Gastrocnemius medialis (tissue), 4 donors: ENCODE measurements around the gene ATXN7L2. TPM values are rescaled to one million over a fixed set of nuclear protein-coding genes. Genes with fewer than 3 reads are reported as not detected.

Experiments used
- ATAC-seq, 2 donors: fragments of 150-250 bp; one replicate each; pipeline ENCODE4 v1.9.1; 2016
- DNase-seq, 2 donors: peaks; one replicate each; pipeline ENCODE4 v3.0.0-alpha.2; 2019
- H3K27ac ChIP-seq, 4 donors: fragments of 200-600 bp; sonication (generic); 1 replicate in 1 of 4; 2 replicates in 3 of 4; pipeline ENCODE4 v1.5.1; 2016 to 2018; ENCODE audit warnings: mild to moderate bottlenecking in 2 of 4, moderate library complexity in 1 of 4
- H3K27me3 ChIP-seq, 3 donors: fragments of 200-600 bp; sonication (generic) in 2 of 3; 1 replicate in 1 of 3; 2 replicates in 2 of 3; pipeline versions ENCODE4 v1.5.1 to v1.6.0; 2016 to 2019; ENCODE audit warnings: mild to moderate bottlenecking in 1 of 3, moderate library complexity in 1 of 3
- H3K36me3 ChIP-seq, 2 donors: fragments of 200-600 bp; sonication (generic) in 1 of 2; one replicate each; pipeline ENCODE4 v1.5.1; 2017 to 2018
- H3K4me1 ChIP-seq, 2 donors: fragments of 200-600 bp; sonication (generic) in 1 of 2; one replicate each; pipeline ENCODE4 v1.5.1; 2016 to 2017; ENCODE audit warnings: mild to moderate bottlenecking in 2 of 2
- H3K4me3 ChIP-seq, 4 donors: fragments of 200-600 bp; sonication (generic) in 3 of 4; 1 replicate in 1 of 4; 2 replicates in 3 of 4; pipeline ENCODE4 v1.5.1; 2016 to 2019; ENCODE audit warnings: mild to moderate bottlenecking in 2 of 4
- H3K9me3 ChIP-seq, 3 donors: fragments of 200-600 bp; sonication (generic) in 2 of 3; 1 replicate in 1 of 3; 2 replicates in 2 of 3; pipeline ENCODE4 v1.5.1; 2016 to 2019
- CTCF ChIP-seq, 5 experiments: fragments of 450-650 bp in 3 of 5; fragments of 200-600 bp in 2 of 5; sonication (generic) in 2 of 5; IDR thresholded peaks in 4 of 5; conservative IDR thresholded peaks in 1 of 5; 1 replicate in 4 of 5; 2 replicates in 1 of 5; pipeline ENCODE4 v1.5.1; 2016 to 2019; ENCODE audit warnings: antibody characterized with exemption in 5 of 5, mild to moderate bottlenecking in 3 of 5, moderate library complexity in 3 of 5
- POLR2A ChIP-seq, 2 donors: fragments of 450-650 bp; IDR thresholded peaks; one replicate each; pipeline ENCODE4 v1.6.1; 2017; ENCODE audit warnings: antibody characterized with exemption in 2 of 2, mild to moderate bottlenecking in 2 of 2, moderate library complexity in 2 of 2
- in situ Hi-C, 4 donors: fragments of 200-750 bp; cut with MboI; loops; one replicate each; pipeline versions ENCODE4 v1.15.0 to v1.8.0; 2017; ENCODE audit warnings: low sequenced_read_pairs in 4 of 4
- intact Hi-C: fragments of 100-400 bp; cut with DNase I; formaldehyde crosslinking; loops from one replicate; pipeline ENCODE4 v1.15.1; 2023; ENCODE audit warnings: low total_unique reads
- total RNA-seq, 4 donors: library from RNA; depleted of rRNA; stranded (reverse); fragments of >200 nt; gene quantifications; one replicate each; pipeline versions ENCODE4 v1.1.0 to v1.2.3, GENCODE V29; 2016

Gene ATXN7L2
- total RNA-seq, 4 donors from 2014 or later = 2.1 to 12.1 (median 6.5) TPM

GRCh38 chr1:109457819-109458218 is 25.9 kb upstream of the ATXN7L2 start:
- H3K4me1 ChIP-seq = no peaks in the 10 kb centered on the region
- TF ChIP-seq POLR2A (IDR thresholded peaks at IDR 0.05) (no peak), CTCF (IDR thresholded peaks at IDR 0.05 in 4 of 5, conservative IDR thresholded peaks at IDR 0.05 in 1 of 5) (no peak)
- DNase-seq = no peak
- no peaks in the 10 kb centered on the region for H3K36me3 ChIP-seq
- intact Hi-C loops (no loop called here), in situ Hi-C loops (no loop called here)
- no peaks in the 10 kb centered on the region for H3K27me3 ChIP-seq
- no peak overlapping the region for H3K27ac ChIP-seq
- no peak overlapping the region for H3K4me3 ChIP-seq
- H3K9me3 ChIP-seq = no peaks in the 10 kb centered on the region
- ATAC-seq = no peak

GRCh38 chr1:109466125-109466451 is 17.6 kb upstream of the ATXN7L2 start:
- Histone ChIP-seq H3K9me3 (no peaks in the 10 kb centered on the region), H3K4me1 (peaks cover 40 to 41% of the 10 kb centered on the region in 2 donors), H3K36me3 (no peaks in the 10 kb centered on the region), H3K4me3 (peak overlapping the region; percentile 66 to 96 (median 78)), H3K27me3 (no peaks in the 10 kb centered on the region), H3K27ac (peak overlapping the region; percentile 93 to 100 (median 97))
- TF ChIP-seq CTCF (IDR thresholded peaks at IDR 0.05 in 4 of 5, conservative IDR thresholded peaks at IDR 0.05 in 1 of 5) = no peak
- TF ChIP-seq POLR2A (IDR thresholded peaks at IDR 0.05) = no peak
- intact Hi-C loops (loop anchor here (1.0 to 2.0 kb wide), 2 partner anchors 40 to 63 kb away; partner anchors contain the start of gene PSMA5), in situ Hi-C loops (no loop called here)
- ATAC-seq (no peak), DNase-seq (peak in 1 of 2 donors; percentile 91)

GRCh38 chr1:109466452-109467300 is 17.0 kb upstream of the ATXN7L2 start, which contains the start of gene SYPL2:
Gene SYPL2 (plus strand): TSS chr1:109466546. CDS start chr1:109466844, 298 bp downstream.
- intact Hi-C loops = loop anchor here (1.0 to 2.0 kb wide), 2 partner anchors 40 to 64 kb away; partner anchors contain the start of gene PSMA5
- Histone ChIP-seq H3K4me3 (peak within 1 kb of the TSS; percentile 66 to 96 (median 78)), H3K9me3 (no peaks in the 10 kb centered on the region), H3K27me3 (no peaks in the 10 kb centered on the region), H3K36me3 (no peaks in the 10 kb centered on the region), H3K4me1 (peaks cover 46 to 47% of the 10 kb centered on the region in 2 donors), H3K27ac (peak within 1 kb of the TSS; percentile 93 to 100 (median 97))
- in situ Hi-C loops = no loop called here
- TF ChIP-seq CTCF (IDR thresholded peaks at IDR 0.05 in 4 of 5, conservative IDR thresholded peaks at IDR 0.05 in 1 of 5) = peak in 3 of 5 experiments; percentile 8 to 14 (median 9)
- TF ChIP-seq POLR2A (IDR thresholded peaks at IDR 0.05) = peak; percentile 73 to 91
- ATAC-seq (peak; percentile 61 to 71), DNase-seq (peak in 1 of 2 donors; percentile 83)

GRCh38 chr1:109467301-109467777 is 16.4 kb upstream of the ATXN7L2 start:
- Histone ChIP-seq H3K4me1 (peaks cover 51 to 54% of the 10 kb centered on the region in 2 donors), H3K9me3 (no peaks in the 10 kb centered on the region), H3K36me3 (no peaks in the 10 kb centered on the region), H3K4me3 (peak overlapping the region; percentile 66 to 96 (median 78)), H3K27me3 (no peaks in the 10 kb centered on the region), H3K27ac (peak overlapping the region; percentile 93 to 100 (median 97))
- intact Hi-C loops (loop anchor here (2.0 kb wide), 1 partner anchor 65 kb away; no protein-coding TSS in a partner anchor), in situ Hi-C loops (no loop called here)
- DNase-seq = peak in 1 of 2 donors; percentile 95
- ATAC-seq = peak; percentile 66 to 73
- peak in 1 of 2 donors; percentile 31 for TF ChIP-seq POLR2A (IDR thresholded peaks at IDR 0.05)
- no peak for TF ChIP-seq CTCF (IDR thresholded peaks at IDR 0.05 in 4 of 5, conservative IDR thresholded peaks at IDR 0.05 in 1 of 5)
